Transverse colon (tissue), 4 donors: ENCODE results near the gene MAPKAP1.

Experiments
- CTCF ChIP-seq, 5 experiments: fragments of 200-600 bp in 3 of 5; fragments of 450-650 bp in 2 of 5; sonication (generic) in 3 of 5; IDR thresholded peaks; 1 replicate in 2 of 5; 2 replicates in 3 of 5; pipeline ENCODE4 v1.5.1; 2016 to 2017; ENCODE audit warnings: antibody characterized with exemption in 5 of 5, inconsistent platforms in 3 of 5, mild to moderate bottlenecking in 2 of 5, moderate library complexity in 1 of 5
- EP300 ChIP-seq: sonication (generic); formaldehyde crosslinking; IDR thresholded peaks from one replicate; pipeline ENCODE4 v1.6.1; 2017; ENCODE audit warnings: antibody characterized with exemption, low read depth
- POLR2A ChIP-seq: fragments of 450-650 bp; IDR thresholded peaks from one replicate; pipeline ENCODE4 v1.6.1; 2016; ENCODE audit warnings: antibody characterized with exemption, mild to moderate bottlenecking, moderate library complexity
- POLR2AphosphoS5 ChIP-seq, 3 donors: sonication (generic); formaldehyde crosslinking; IDR thresholded peaks; one replicate each; pipeline ENCODE4 v1.6.1; 2016; ENCODE audit warnings: antibody characterized with exemption in 3 of 3

DNA sequence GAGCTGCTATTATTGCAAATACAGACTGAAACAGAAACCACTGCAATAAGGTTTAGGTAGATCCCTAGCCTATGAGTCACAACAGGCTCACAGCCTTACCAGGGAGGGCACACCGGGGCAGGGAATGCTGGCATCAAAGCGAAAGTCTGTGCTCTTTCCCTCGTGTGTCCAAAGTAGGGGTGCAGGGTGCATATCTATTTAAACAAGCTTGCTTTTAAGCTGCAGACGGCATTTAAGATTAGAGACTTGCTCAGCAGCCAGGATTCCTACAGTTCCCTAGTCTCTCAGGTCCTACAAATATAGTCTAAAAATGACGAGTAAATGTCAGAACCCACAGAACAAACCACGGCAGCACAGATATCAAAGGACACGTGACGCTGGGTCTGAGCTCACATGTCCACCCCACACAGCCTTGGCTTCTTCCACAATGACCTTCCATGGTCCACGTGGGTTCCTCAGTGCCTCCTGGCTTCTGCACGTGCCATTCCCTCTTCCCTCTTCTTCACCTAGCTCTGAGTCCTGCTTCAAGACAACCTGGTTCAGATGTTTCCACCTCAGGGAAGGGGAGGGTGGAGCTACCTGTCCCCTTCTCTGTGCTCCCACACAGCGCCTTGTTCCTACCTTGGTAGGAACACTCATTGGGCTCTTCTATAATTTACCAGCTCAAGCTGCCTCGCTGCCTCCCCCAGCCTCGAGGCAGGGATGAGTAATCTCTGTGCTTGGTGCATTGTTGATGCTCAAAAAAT, 193.2 kb downstream of the MAPKAP1 start:
- no peak for TF ChIP-seq EP300
- no peak for TF ChIP-seq CTCF (IDR thresholded peaks at IDR 0.05)
- TF ChIP-seq POLR2AphosphoS5 (IDR thresholded peaks at IDR 0.05), result no peak
- no peak for TF ChIP-seq POLR2A
